IMR-90 (cell line): ENCODE results near the gene DUS1L. TPM values are rescaled to one million over a fixed set of nuclear protein-coding genes. Genes with fewer than 3 reads are reported as not detected.

Experiments
- ATAC-seq: fragments of 200-7000 bp; cut with Tn5 transposase; 2 replicates; pipeline ENCODE4 v1.9.1; 2020; ENCODE audit warnings: low read depth, mild to moderate bottlenecking, moderate library complexity
- BruUV-seq: library from RNA; stranded (reverse); fragments of 400-500 nt; replicated peaks from 2 replicates; lab custom pipeline; 2021; lab: Mats Ljungman, UMichigan
- CTCF ChIA-PET: fragments of 300-600 bp; formaldehyde crosslinking; extraction: SDS; loops from one replicate; lab custom pipeline; 2021; ENCODE audit warnings: antibody characterized with exemption; lab: Yijun Ruan, JAX
- POLR2A ChIA-PET: fragments of 300-600 bp; sonication (Branson Sonifier 250); formaldehyde crosslinking; loops from one replicate; lab custom pipeline; 2022; ENCODE audit warnings: antibody characterized with exemption; ENCODE audit not compliant: unreplicated experiment; lab: Charles Lee
- DNase-seq: peaks from one replicate; pipeline ENCODE4 v3.0.0; 2013
- H2AFZ ChIP-seq: replicated peaks from 2 replicates; pipeline ENCODE3; 2013; ENCODE audit warnings: low read length, mild to moderate bottlenecking; ENCODE audit not compliant: poor library complexity
- H2AK5ac ChIP-seq: 2 replicates; pipeline ENCODE4 v1.6.1; 2013; ENCODE audit warnings: low read depth, low read length, inconsistent platforms
- H2AK9ac ChIP-seq: replicated peaks from 2 replicates; pipeline ENCODE3; 2013; ENCODE audit warnings: mild to moderate bottlenecking, low read depth, low read length, moderate library complexity; ENCODE audit not compliant: poor library complexity
- H2BK120ac ChIP-seq: 2 replicates; pipeline ENCODE4 v1.6.1; 2013; ENCODE audit warnings: low read depth, low read length, inconsistent platforms
- H2BK15ac ChIP-seq: 3 replicates; pipeline ENCODE4 v1.6.1; 2013; ENCODE audit warnings: low read depth, low read length, inconsistent platforms
- H2BK20ac ChIP-seq: 2 replicates; pipeline ENCODE4 v1.6.1; 2013; ENCODE audit warnings: low read depth, mild to moderate bottlenecking, inconsistent platforms, low read length, moderate library complexity
- H2BK5ac ChIP-seq: 2 replicates; pipeline ENCODE4 v1.6.1; 2013; ENCODE audit warnings: mild to moderate bottlenecking, low read depth, low read length, inconsistent platforms; ENCODE audit not compliant: poor library complexity, severe bottlenecking
- H3K14ac ChIP-seq: replicated peaks from 2 replicates; pipeline ENCODE4 v1.6.1; 2013; ENCODE audit warnings: low read depth, low read length, inconsistent platforms
- H3K18ac ChIP-seq: 2 replicates; pipeline ENCODE4 v1.6.1; 2013; ENCODE audit warnings: low read depth, low read length, control low read depth
- H3K23ac ChIP-seq: 2 replicates; pipeline ENCODE4 v1.6.1; 2013; ENCODE audit warnings: low read depth, low read length, inconsistent platforms
- H3K27ac ChIP-seq: 2 replicates; pipeline ENCODE4 v1.5.1; 2013; ENCODE audit warnings: mild to moderate bottlenecking, control low read depth, low read length; ENCODE audit not compliant: insufficient read depth
- H3K27me3 ChIP-seq: 2 replicates; pipeline ENCODE4 v1.6.1; 2013; ENCODE audit warnings: low read length; ENCODE audit not compliant: control insufficient read depth, insufficient read depth
- H3K36me3 ChIP-seq: 2 replicates; pipeline ENCODE4 v1.6.1; 2013; ENCODE audit warnings: low read length, mixed read lengths; ENCODE audit not compliant: control insufficient read depth, insufficient read depth
- H3K4ac ChIP-seq: 2 replicates; pipeline ENCODE4 v1.6.1; 2013; ENCODE audit warnings: low read depth, low read length, inconsistent platforms
- H3K4me1 ChIP-seq: 2 replicates; pipeline ENCODE4 v1.6.1; 2013; ENCODE audit warnings: low read length, mixed read lengths; ENCODE audit not compliant: control insufficient read depth, insufficient read depth
- H3K4me2 ChIP-seq: 2 replicates; pipeline ENCODE4 v1.6.1; 2013; ENCODE audit warnings: low read depth, mild to moderate bottlenecking, control low read depth, low read length, moderate library complexity
- H3K4me3 ChIP-seq: 2 replicates; pipeline ENCODE4 v1.5.1; 2013; ENCODE audit warnings: low read depth, mild to moderate bottlenecking, control low read depth, low read length, moderate library complexity; ENCODE audit not compliant: insufficient read depth
- H3K56ac ChIP-seq: 2 replicates; pipeline ENCODE4 v1.6.1; 2013; ENCODE audit warnings: low read length, inconsistent platforms; ENCODE audit not compliant: insufficient read depth; ENCODE audit errors: extremely low read depth
- H3K79me1 ChIP-seq, 2 experiments: 2 replicates each; pipeline ENCODE4 v1.6.1; 2013; ENCODE audit warnings: low read length in 2 of 2, inconsistent platforms in 1 of 2, low read depth in 1 of 2
- H3K9ac ChIP-seq: 2 replicates; pipeline ENCODE4 v1.6.1; 2013; ENCODE audit warnings: low read depth, low read length, control low read depth
- H3K9me1 ChIP-seq: 2 replicates; pipeline ENCODE4 v1.6.1; 2013; ENCODE audit warnings: low read length, inconsistent platforms; ENCODE audit not compliant: insufficient read depth
- H3K9me3 ChIP-seq: 2 replicates; pipeline ENCODE4 v1.6.1; 2013; ENCODE audit warnings: low read length; ENCODE audit not compliant: control insufficient read depth, insufficient read depth
- H4K20me1 ChIP-seq: 2 replicates; pipeline ENCODE4 v1.6.1; 2013; ENCODE audit warnings: low read length, inconsistent platforms; ENCODE audit not compliant: insufficient read depth
- H4K5ac ChIP-seq: 2 replicates; pipeline ENCODE4 v1.6.1; 2013; ENCODE audit warnings: mild to moderate bottlenecking, low read depth, low read length, control low read depth
- H4K8ac ChIP-seq, 2 experiments: 2 replicates each; pipeline ENCODE4 v1.6.1; 2013; ENCODE audit warnings: low read depth in 2 of 2, low read length in 2 of 2, control low read depth in 1 of 2, inconsistent platforms in 1 of 2
- H4K91ac ChIP-seq: 2 replicates; pipeline ENCODE4 v1.6.1; 2013; ENCODE audit warnings: low read depth, low read length, inconsistent platforms; ENCODE audit not compliant: insufficient read depth
- FOS ChIP-seq: fragments of 150-350 bp; IDR thresholded peaks from 2 replicates; pipeline ENCODE4 v1.6.1; 2016; ENCODE audit warnings: low read depth, low read length
- MAFK ChIP-seq: IDR thresholded peaks from 2 replicates; pipeline ENCODE4 v1.6.1; 2012; ENCODE audit warnings: low read depth, low read length, improper control_type of control experiment
- MXI1 ChIP-seq: IDR thresholded peaks from 2 replicates; pipeline ENCODE4 v1.6.1; 2012; ENCODE audit warnings: low read depth, mild to moderate bottlenecking, low read length, moderate library complexity, borderline replicate concordance
- NFE2L2 ChIP-seq: fragments of 150-350 bp; IDR thresholded peaks from 2 replicates; pipeline ENCODE4 v1.6.1; 2016; ENCODE audit warnings: low read depth, mild to moderate bottlenecking, low read length
- POLR2A ChIP-seq: IDR thresholded peaks from 2 replicates; pipeline ENCODE4 v1.6.1; 2012; ENCODE audit warnings: mild to moderate bottlenecking, low read depth, low read length
- RAD21 ChIP-seq: IDR thresholded peaks from 2 replicates; pipeline ENCODE4 v1.6.1; 2012; ENCODE audit warnings: low read length, improper control_type of control experiment
- RCOR1 ChIP-seq: IDR thresholded peaks from 2 replicates; pipeline ENCODE4 v1.6.1; 2012; ENCODE audit warnings: mild to moderate bottlenecking, low read length, improper control_type of control experiment; ENCODE audit not compliant: insufficient replicate concordance
- SMC3 ChIP-seq: fragments of 150-350 bp; IDR thresholded peaks from 2 replicates; pipeline ENCODE4 v1.6.1; 2016; ENCODE audit warnings: low read depth, mild to moderate bottlenecking, antibody characterized with exemption, low read length, moderate library complexity
- WGBS, 2 experiments: methylation state at CpG; one replicate each; pipeline versions ENCODE4 v1.1.5 to v1.1.7; 2013; ENCODE audit warnings: missing lambda C conversion rate in 2 of 2; ENCODE audit not compliant: insufficient read length in 1 of 2; ENCODE audit errors: extremely low coverage in 2 of 2; 5-methylcytosine and 5-hydroxymethylcytosine counted together
- dilution Hi-C: fragments of 300-500 bp; cut with HindIII; formaldehyde crosslinking; loops from one replicate; pipeline ENCODE4 v1.14.3; 2018; ENCODE audit warnings: low sequenced_read_pairs; ENCODE audit not compliant: unreplicated experiment
- in situ Hi-C: fragments of 300-500 bp; cut with MboI; formaldehyde crosslinking; loops from 3 replicates; pipeline ENCODE4 v1.14.3; 2019; ENCODE audit warnings: low sequenced_read_pairs, inconsistent platforms, mixed read lengths
- intact Hi-C: fragments of 100-400 bp; cut with micrococcal nuclease; formaldehyde crosslinking; loops from 2 replicates; pipeline ENCODE4 v1.10.0; 2022
- polyA plus RNA-seq, 3 experiments: library from polyadenylated mRNA; depleted of rRNA; stranded (reverse); fragments of >200 nt; gene quantifications; 2 replicates each; pipeline ENCODE4 v1.2.3, GENCODE V29; 2012; ENCODE audit warnings: low replicate concordance in 1 of 3
- total RNA-seq: library from RNA; depleted of rRNA; stranded (reverse); fragments of >200 nt; gene quantifications from 2 replicates; pipeline ENCODE4 v1.2.3, GENCODE V29; 2012
- TF ChIP-seq, protein P1 (sequence below): fragments of 150-350 bp; IDR thresholded peaks from 2 replicates; pipeline ENCODE4 v1.6.1; 2016; ENCODE audit warnings: low read depth, mild to moderate bottlenecking, low read length, moderate library complexity, borderline replicate concordance

Gene DUS1L
- total and polyA plus RNA-seq, 2 of the 4 experiments (the other 2 are of a cell fraction) = 29.0 to 76.9 TPM

DNA sequence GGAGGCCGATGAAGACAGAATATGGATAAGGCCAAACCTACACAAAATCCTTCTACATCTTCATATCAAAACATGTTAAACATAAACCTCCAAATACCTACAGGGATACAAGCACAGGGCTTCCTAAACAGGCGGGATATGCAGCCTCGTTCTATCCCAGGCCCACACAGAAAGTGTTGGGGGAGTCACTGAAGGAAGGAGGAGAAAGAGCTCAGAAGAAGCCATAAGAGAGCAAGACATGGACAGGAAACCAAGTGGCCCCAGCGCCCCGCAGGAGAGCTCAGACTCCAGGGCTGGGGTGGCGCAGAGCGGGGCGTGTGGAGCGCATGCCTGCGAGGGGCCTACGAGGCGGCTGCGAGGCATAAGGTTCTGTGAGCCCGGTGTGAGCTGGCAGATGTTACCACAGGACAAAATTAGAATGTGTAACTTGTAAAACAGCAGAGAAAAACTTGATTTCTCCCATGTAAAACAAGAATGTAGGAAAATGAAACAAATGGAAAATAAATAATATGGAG is 43.4 kb upstream of the DUS1L start:
- TF ChIP-seq MAFK (no peak), RAD21 (no peak), RCOR1 (no peak), MXI1 (no peak), NFE2L2 (no peak), POLR2A (no peak), FOS (no peak), SMC3 (no peak)
- TF ChIP-seq, protein P1, sequence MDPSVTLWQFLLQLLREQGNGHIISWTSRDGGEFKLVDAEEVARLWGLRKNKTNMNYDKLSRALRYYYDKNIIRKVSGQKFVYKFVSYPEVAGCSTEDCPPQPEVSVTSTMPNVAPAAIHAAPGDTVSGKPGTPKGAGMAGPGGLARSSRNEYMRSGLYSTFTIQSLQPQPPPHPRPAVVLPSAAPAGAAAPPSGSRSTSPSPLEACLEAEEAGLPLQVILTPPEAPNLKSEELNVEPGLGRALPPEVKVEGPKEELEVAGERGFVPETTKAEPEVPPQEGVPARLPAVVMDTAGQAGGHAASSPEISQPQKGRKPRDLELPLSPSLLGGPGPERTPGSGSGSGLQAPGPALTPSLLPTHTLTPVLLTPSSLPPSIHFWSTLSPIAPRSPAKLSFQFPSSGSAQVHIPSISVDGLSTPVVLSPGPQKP = no peak
- no peak overlapping the region for H2BK15ac ChIP-seq
- DNase-seq (no peak), ATAC-seq (no peak)
- intact Hi-C loops (no loop called here), dilution Hi-C loops (no loop called here), in situ Hi-C loops (no loop called here)
- H3K27me3 ChIP-seq = no peaks in the 10 kb centered on the region
- H2BK5ac ChIP-seq = no peak overlapping the region
- no peak overlapping the region for H3K14ac ChIP-seq
- H3K56ac ChIP-seq = no peak overlapping the region
- no peak overlapping the region for H3K18ac ChIP-seq
- peaks cover 13% of the 10 kb centered on the region for H3K36me3 ChIP-seq
- H2AK5ac ChIP-seq = no peak overlapping the region
- no peak overlapping the region for H4K91ac ChIP-seq
- H4K8ac ChIP-seq = no peak overlapping the region
- no TSS peak for BruUV-seq
- 86% methylated on average over 11 of the region's 14 CpGs; no CpG with 5 or more reads in 1 of the 2 experiments for WGBS, 2 experiments
- no peak overlapping the region for H3K4me3 ChIP-seq
- H4K20me1 ChIP-seq = no peaks in the 10 kb centered on the region
- H3K4me2 ChIP-seq = no peak overlapping the region
- POLR2A ChIA-PET = no interaction called here
- H3K9ac ChIP-seq = no peak overlapping the region
- no peaks in the 10 kb centered on the region for H3K79me1 ChIP-seq
- H4K5ac ChIP-seq = no peak overlapping the region
- no peak overlapping the region for H2BK120ac ChIP-seq
- H2BK20ac ChIP-seq = no peak overlapping the region
- H3K4ac ChIP-seq = no peak overlapping the region
- CTCF ChIA-PET = no interaction called here
- H3K9me3 ChIP-seq = no peaks in the 10 kb centered on the region
- no peak overlapping the region for H3K23ac ChIP-seq
- no peak overlapping the region for H2AK9ac ChIP-seq
- no peak overlapping the region for H2AFZ ChIP-seq
- no peaks in the 10 kb centered on the region for H3K9me1 ChIP-seq
- H3K27ac ChIP-seq = no peak overlapping the region
- H3K4me1 ChIP-seq = peaks cover 12% of the 10 kb centered on the region
